ENCODE data around the gene PHC3. TPM values are rescaled to one million over a fixed set of nuclear protein-coding genes. Genes with fewer than 3 reads are reported as not detected.

PHC3 gene
- total and polyA plus RNA-seq, 2 donors (not counting 1 experiment from before 2014, with no cell fraction given): 36.0 to 63.2 TPM

DNA sequence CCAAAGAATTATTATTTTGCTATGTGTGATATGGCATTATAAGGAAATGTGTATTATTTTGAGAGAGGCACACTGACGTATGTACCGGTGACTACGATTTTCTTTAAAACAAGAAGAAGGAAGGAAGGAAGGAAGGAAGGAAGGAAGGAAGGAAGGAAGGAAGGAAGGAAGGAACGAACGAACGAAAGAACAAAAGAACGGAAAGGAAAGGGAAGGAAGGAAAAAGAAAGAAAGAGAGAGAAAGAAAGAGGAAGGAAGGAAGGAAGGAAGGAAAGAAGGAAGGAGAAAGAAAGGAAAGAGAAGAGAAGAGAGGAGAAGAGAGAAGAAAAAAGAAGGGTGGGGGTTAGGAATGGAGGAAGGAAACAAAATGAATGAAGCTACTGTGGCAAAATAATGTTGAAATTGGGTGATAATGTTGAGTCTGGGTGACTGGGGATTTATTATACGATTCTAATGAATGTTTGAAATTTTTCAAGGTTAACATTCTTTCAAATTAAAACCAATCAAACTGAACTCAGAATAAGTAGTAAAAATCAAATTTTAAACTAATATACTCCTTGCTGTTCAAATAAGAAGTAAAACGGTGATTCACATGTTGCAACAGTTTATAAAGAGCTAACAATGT, 70.3 kb downstream of the PHC3 start:
- Histone ChIP-seq H3K9me3 (ENCODE audit: control insufficient read depth, insufficient read depth, low read depth, low read length) (no peaks in the 10 kb centered on the region), H3K4me3 (replicated peaks in 1 of 4; ENCODE audit: control extremely low read depth in 1 of 4, insufficient read depth in 1 of 4, low read depth in 3 of 4, low read length in 4 of 4) (no peak overlapping the region), H3K27me3 (ENCODE audit: control insufficient read depth, insufficient read depth, low read length) (no peaks in the 10 kb centered on the region), H3K9ac (ENCODE audit: insufficient read depth, low read length) (no peak overlapping the region), H4K20me1 (ENCODE audit: control insufficient read depth, extremely low read depth, insufficient read depth, low read length) (no peaks in the 10 kb centered on the region), H3K27ac (ENCODE audit: insufficient read depth, low read length) (no peak overlapping the region), H2AFZ (ENCODE audit: low read length) (no peak overlapping the region), H3K79me2 (ENCODE audit: control insufficient read depth, insufficient read depth, low read length) (no peaks in the 10 kb centered on the region), H3K4me1 (ENCODE audit: control insufficient read depth, extremely low read depth, insufficient read depth, low read length) (no peaks in the 10 kb centered on the region), H3K4me2 (ENCODE audit: extremely low read depth, insufficient read depth, low read length) (no peak overlapping the region), H3K36me3 (ENCODE audit: control insufficient read depth, insufficient read depth, low read length) (peaks cover 3% of the 10 kb centered on the region)
- TF ChIP-seq EZH2 (IDR thresholded peaks at IDR 0.05; ENCODE audit: low read length, missing control alignments): no peak
- TF ChIP-seq, protein P1, sequence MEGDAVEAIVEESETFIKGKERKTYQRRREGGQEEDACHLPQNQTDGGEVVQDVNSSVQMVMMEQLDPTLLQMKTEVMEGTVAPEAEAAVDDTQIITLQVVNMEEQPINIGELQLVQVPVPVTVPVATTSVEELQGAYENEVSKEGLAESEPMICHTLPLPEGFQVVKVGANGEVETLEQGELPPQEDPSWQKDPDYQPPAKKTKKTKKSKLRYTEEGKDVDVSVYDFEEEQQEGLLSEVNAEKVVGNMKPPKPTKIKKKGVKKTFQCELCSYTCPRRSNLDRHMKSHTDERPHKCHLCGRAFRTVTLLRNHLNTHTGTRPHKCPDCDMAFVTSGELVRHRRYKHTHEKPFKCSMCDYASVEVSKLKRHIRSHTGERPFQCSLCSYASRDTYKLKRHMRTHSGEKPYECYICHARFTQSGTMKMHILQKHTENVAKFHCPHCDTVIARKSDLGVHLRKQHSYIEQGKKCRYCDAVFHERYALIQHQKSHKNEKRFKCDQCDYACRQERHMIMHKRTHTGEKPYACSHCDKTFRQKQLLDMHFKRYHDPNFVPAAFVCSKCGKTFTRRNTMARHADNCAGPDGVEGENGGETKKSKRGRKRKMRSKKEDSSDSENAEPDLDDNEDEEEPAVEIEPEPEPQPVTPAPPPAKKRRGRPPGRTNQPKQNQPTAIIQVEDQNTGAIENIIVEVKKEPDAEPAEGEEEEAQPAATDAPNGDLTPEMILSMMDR (conservative IDR thresholded peaks at IDR 0.05 in 1 of 2, IDR thresholded peaks at IDR 0.05 in 1 of 2; ENCODE audit: low read depth in 1 of 2, low read length in 2 of 2): no peak
- DNase-seq (ENCODE audit: low read depth in 2 of 2): no peak

DNA sequence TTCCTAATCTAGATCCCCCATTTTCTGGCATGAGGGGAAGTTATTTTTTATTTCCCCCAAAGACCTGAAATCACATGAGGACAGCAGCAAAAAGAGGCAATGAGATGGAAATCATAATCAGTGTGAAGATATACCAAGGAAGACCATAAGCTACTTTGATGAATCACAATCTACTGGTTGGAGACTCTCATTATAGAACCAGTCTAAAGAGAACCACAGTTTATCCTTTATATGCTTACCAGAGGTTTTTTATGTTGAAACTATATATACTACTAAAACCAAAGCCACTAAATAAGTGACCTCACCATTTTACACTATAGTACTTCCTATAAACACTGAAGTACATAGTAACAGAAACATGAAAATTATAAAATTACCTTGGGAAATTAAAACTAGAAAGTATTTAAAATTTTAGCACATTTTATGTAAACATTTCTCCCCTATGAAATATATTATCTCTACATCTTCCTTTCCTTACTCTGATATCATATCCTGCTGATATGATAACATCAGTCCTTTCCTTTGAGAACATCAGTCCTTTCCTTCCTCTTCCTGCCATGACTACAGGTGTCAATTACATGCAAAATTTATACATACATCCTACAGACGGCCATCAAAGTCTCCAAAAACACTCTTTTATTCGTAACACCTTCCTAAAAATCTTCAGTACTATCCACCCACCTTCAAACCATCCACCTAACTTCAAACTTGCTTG, 71.8 kb downstream of the PHC3 start:
- DNase-seq (ENCODE audit: low read depth in 2 of 2): no peak
- Histone ChIP-seq H3K9ac (ENCODE audit: insufficient read depth, low read length) (no peak overlapping the region), H4K20me1 (ENCODE audit: control insufficient read depth, extremely low read depth, insufficient read depth, low read length) (no peaks in the 10 kb centered on the region), H2AFZ (ENCODE audit: low read length) (no peak overlapping the region), H3K27me3 (ENCODE audit: control insufficient read depth, insufficient read depth, low read length) (no peaks in the 10 kb centered on the region), H3K4me1 (ENCODE audit: control insufficient read depth, extremely low read depth, insufficient read depth, low read length) (no peaks in the 10 kb centered on the region), H3K4me3 (replicated peaks in 1 of 4; ENCODE audit: control extremely low read depth in 1 of 4, insufficient read depth in 1 of 4, low read depth in 3 of 4, low read length in 4 of 4) (no peak overlapping the region), H3K36me3 (ENCODE audit: control insufficient read depth, insufficient read depth, low read length) (no peaks in the 10 kb centered on the region), H3K27ac (ENCODE audit: insufficient read depth, low read length) (no peak overlapping the region), H3K4me2 (ENCODE audit: extremely low read depth, insufficient read depth, low read length) (no peak overlapping the region), H3K9me3 (ENCODE audit: control insufficient read depth, insufficient read depth, low read depth, low read length) (no peaks in the 10 kb centered on the region), H3K79me2 (ENCODE audit: control insufficient read depth, insufficient read depth, low read length) (no peaks in the 10 kb centered on the region)
- TF ChIP-seq EZH2 (IDR thresholded peaks at IDR 0.05; ENCODE audit: low read length, missing control alignments): no peak
- TF ChIP-seq, protein P1 (conservative IDR thresholded peaks at IDR 0.05 in 1 of 2, IDR thresholded peaks at IDR 0.05 in 1 of 2; ENCODE audit: low read depth in 1 of 2, low read length in 2 of 2): no peak

DNA sequence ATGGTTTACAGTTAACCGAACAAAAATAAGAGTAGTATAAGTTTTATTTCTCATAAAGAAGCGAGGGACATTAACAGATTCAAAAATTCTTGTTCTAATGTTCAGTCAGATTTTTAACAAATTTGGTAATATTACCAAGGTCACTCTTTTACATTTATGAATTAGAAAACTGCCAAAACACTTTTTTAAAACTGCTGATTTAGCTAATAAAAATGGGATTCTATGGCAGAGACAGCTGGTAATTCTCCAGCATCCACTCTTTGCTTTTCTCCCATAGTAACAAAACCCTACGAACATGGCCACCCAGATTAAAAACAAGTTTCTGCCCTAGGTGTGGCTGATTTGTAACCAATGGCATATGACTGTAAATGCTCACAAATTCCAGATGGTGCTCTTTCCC, 72.6 kb downstream of the PHC3 start:
- no peak overlapping the region for H3K9ac ChIP-seq (ENCODE audit: insufficient read depth, low read length)
- no peaks in the 10 kb centered on the region for H3K9me3 ChIP-seq (ENCODE audit: control insufficient read depth, insufficient read depth, low read depth, low read length)
- H3K79me2 ChIP-seq (ENCODE audit: control insufficient read depth, insufficient read depth, low read length): no peaks in the 10 kb centered on the region
- no peak overlapping the region for H3K4me2 ChIP-seq (ENCODE audit: extremely low read depth, insufficient read depth, low read length)
- no peaks in the 10 kb centered on the region for H3K27me3 ChIP-seq (ENCODE audit: control insufficient read depth, insufficient read depth, low read length)
- peak in 1 of 2 donors; percentile 10 for DNase-seq (ENCODE audit: low read depth in 2 of 2)
- no peaks in the 10 kb centered on the region for H4K20me1 ChIP-seq (ENCODE audit: control insufficient read depth, extremely low read depth, insufficient read depth, low read length)
- no peak overlapping the region for H2AFZ ChIP-seq (ENCODE audit: low read length)
- no peak for TF ChIP-seq EZH2 (IDR thresholded peaks at IDR 0.05; ENCODE audit: low read length, missing control alignments)
- TF ChIP-seq, protein P1 (conservative IDR thresholded peaks at IDR 0.05 in 1 of 2, IDR thresholded peaks at IDR 0.05 in 1 of 2; ENCODE audit: low read depth in 1 of 2, low read length in 2 of 2): no peak
- H3K4me3 ChIP-seq (replicated peaks in 1 of 4; ENCODE audit: control extremely low read depth in 1 of 4, insufficient read depth in 1 of 4, low read depth in 3 of 4, low read length in 4 of 4): no peak overlapping the region
- no peaks in the 10 kb centered on the region for H3K36me3 ChIP-seq (ENCODE audit: control insufficient read depth, insufficient read depth, low read length)
- H3K4me1 ChIP-seq (ENCODE audit: control insufficient read depth, extremely low read depth, insufficient read depth, low read length): no peaks in the 10 kb centered on the region
- no peak overlapping the region for H3K27ac ChIP-seq (ENCODE audit: insufficient read depth, low read length)
